Fibroblast of gingiva (primary cell): ENCODE data around the gene CHIA.

ENCODE experiments used
- DNase-seq: peaks from one replicate; pipeline ENCODE4 v3.0.0-alpha.2; 2011; ENCODE audit warnings: low read depth

Gene CHIA

GRCh38 chr1:111366256-111366655, 75.6 kb downstream of the CHIA start:
- DNase-seq, result no peak

GRCh38 chr1:111369177-111369576, 78.5 kb downstream of the CHIA start:
- no peak for DNase-seq

- no peak for DNase-seq
Measured at GRCh38 chr1:111369645-111370044, 79.0 kb downstream of the CHIA start.
